HCT116 (cell line): Measurements from ENCODE around the gene CRADD. TPM values are rescaled to one million over a fixed set of nuclear protein-coding genes. Genes with fewer than 3 reads are reported as not detected.
"Not testable (repeated sequence)": the region's sequence is repeated elsewhere in the genome, so short reads cannot be mapped to it uniquely, and the experiment has no call there.

Experiments
- ATAC-seq: fragments of 200-7000 bp; cut with Tn5 transposase; 2 replicates; pipeline ENCODE4 v1.9.1; 2020; ENCODE audit warnings: mild to moderate bottlenecking, moderate library complexity
- BruUV-seq: library from RNA; stranded (reverse); fragments of 400-500 nt; replicated peaks from 2 replicates; lab custom pipeline; 2021; lab: Mats Ljungman, UMichigan
- CTCF ChIA-PET: fragments of 300-600 bp; sonication (Branson Sonifier 250); formaldehyde crosslinking; loops from one replicate; lab custom pipeline; 2021; ENCODE audit warnings: antibody characterized with exemption; lab: Charles Lee
- POLR2A ChIA-PET: fragments of 300-600, 350-600 bp; sonication (Branson Sonifier 250); formaldehyde crosslinking; loops from one replicate; lab custom pipeline; 2021; ENCODE audit warnings: antibody characterized with exemption; lab: Charles Lee
- RAD21 ChIA-PET, 2 experiments: fragments of 300-600 bp; sonication (Branson Sonifier 250); formaldehyde crosslinking; loops; one replicate each; lab custom pipeline; 2023; ENCODE audit warnings: low total read pairs in 2 of 2; ENCODE audit not compliant: uncharacterized antibody in 2 of 2, unreplicated experiment in 2 of 2, low non-redundant PET in 1 of 2; lab: Charles Lee
- DNase-seq: peaks from one replicate; pipeline ENCODE4 v3.0.0-alpha.2; 2010; ENCODE audit warnings: low read depth, low spot score
- H2AFZ ChIP-seq: fragments of 200-600 bp; shearing (Covaris generic), sonication (generic); 2 replicates; pipeline ENCODE4 v1.6.1; 2017; ENCODE audit warnings: low read depth, mixed run types, mixed read lengths, antibody characterized with exemption, low read length; ENCODE audit not compliant: poor library complexity, severe bottlenecking
- H3K27ac ChIP-seq: 2 replicates; pipeline ENCODE4 v1.5.1; 2012; ENCODE audit warnings: low read depth, low read length
- H3K27me3 ChIP-seq: fragments of 200-600 bp; sonication (generic); 2 replicates; pipeline ENCODE4 v1.6.1; 2016; ENCODE audit warnings: mixed run types, low read length, mixed read lengths; ENCODE audit not compliant: insufficient read depth
- H3K36me3 ChIP-seq, 2 experiments: fragments of 200-500 bp in 1 of 2; fragments of 200-600 bp in 1 of 2; sonication (Bioruptor generic) in 1 of 2; sonication (generic) in 1 of 2; 2 replicates each; pipeline versions ENCODE4 v1.5.1 to v1.6.1; 2014 to 2016; ENCODE audit warnings: low read length in 2 of 2, inconsistent platforms in 1 of 2, mixed read lengths in 1 of 2, mixed run types in 1 of 2; ENCODE audit not compliant: insufficient read depth in 2 of 2, control insufficient read depth in 1 of 2
- H3K4me1 ChIP-seq, 2 experiments: fragments of 200-600 bp in 1 of 2; sonication (generic) in 1 of 2; 2 replicates each; pipeline versions ENCODE4 v1.5.1 to v1.6.1; 2012 to 2017; ENCODE audit warnings: low read length in 2 of 2, inconsistent platforms in 1 of 2, mild to moderate bottlenecking in 1 of 2, mixed read lengths in 1 of 2, mixed run types in 1 of 2, moderate library complexity in 1 of 2; ENCODE audit not compliant: insufficient read depth in 2 of 2, control insufficient read depth in 1 of 2
- H3K4me2 ChIP-seq: fragments of 200-600 bp; sonication (generic); 2 replicates; pipeline ENCODE4 v1.6.1; 2017; ENCODE audit warnings: mixed run types, low read length, mixed read lengths
- H3K4me3 ChIP-seq, 2 experiments: fragments of 200-600 bp in 1 of 2; sonication (generic) in 1 of 2; replicated peaks in 1 of 2; 2 replicates each; pipeline ENCODE4 v1.5.1; 2011 to 2016; ENCODE audit warnings: low read length in 2 of 2, control low read depth in 1 of 2, low read depth in 1 of 2, mild to moderate bottlenecking in 1 of 2, mixed read lengths in 1 of 2, mixed run types in 1 of 2
- H3K79me2 ChIP-seq: fragments of 200-600 bp; sonication (generic); 2 replicates; pipeline ENCODE4 v1.6.1; 2017; ENCODE audit warnings: mild to moderate bottlenecking, mixed run types, low read length, moderate library complexity, mixed read lengths; ENCODE audit not compliant: insufficient read depth
- H3K9ac ChIP-seq: fragments of 200-600 bp; sonication (generic); 2 replicates; pipeline ENCODE4 v1.6.1; 2016; ENCODE audit warnings: low read length, mixed read lengths
- H3K9me2 ChIP-seq: fragments of 200-600 bp; sonication (generic), shearing (Covaris generic); 2 replicates; pipeline ENCODE4 v1.6.1; 2017; ENCODE audit warnings: mixed run types, mild to moderate bottlenecking, moderate library complexity; ENCODE audit not compliant: insufficient read depth
- H3K9me3 ChIP-seq, 2 experiments: fragments of 200-500 bp in 1 of 2; fragments of 200-600 bp in 1 of 2; sonication (Bioruptor generic) in 1 of 2; sonication (generic) in 1 of 2; 2 replicates each; pipeline ENCODE4 v1.6.1; 2014 to 2017; ENCODE audit warnings: low read length in 2 of 2, mixed read lengths in 2 of 2, inconsistent platforms in 1 of 2, low read depth in 1 of 2, mild to moderate bottlenecking in 1 of 2, mixed run types in 1 of 2, moderate library complexity in 1 of 2; ENCODE audit not compliant: control insufficient read depth in 1 of 2, insufficient read depth in 1 of 2
- H4K20me1 ChIP-seq: fragments of 200-600 bp; sonication (generic), shearing (Covaris generic); 2 replicates; pipeline ENCODE4 v1.6.1; 2017; ENCODE audit warnings: mixed run types, mild to moderate bottlenecking, moderate library complexity; ENCODE audit not compliant: insufficient read depth
- CBX3 ChIP-seq: IDR thresholded peaks from 2 replicates; pipeline ENCODE4 v1.6.1; 2012; ENCODE audit warnings: low read depth
- CEBPB ChIP-seq: IDR thresholded peaks from 2 replicates; pipeline ENCODE4 v1.6.1; 2012; ENCODE audit warnings: low read depth
- CTCF ChIP-seq, 3 experiments: fragments of 200-600 bp in 1 of 3; sonication (generic) in 1 of 3; IDR thresholded peaks in 2 of 3; conservative IDR thresholded peaks in 1 of 3; 2 replicates each; pipeline ENCODE4 v1.5.1; 2012 to 2017; ENCODE audit warnings: low read depth in 2 of 3, low read length in 2 of 3, antibody characterized with exemption in 1 of 3, borderline replicate concordance in 1 of 3, control low read depth in 1 of 3, mild to moderate bottlenecking in 1 of 3, mixed read lengths in 1 of 3, mixed run types in 1 of 3, moderate library complexity in 1 of 3; ENCODE audit not compliant: insufficient read depth in 1 of 3
- ELF1 ChIP-seq: IDR thresholded peaks from 2 replicates; pipeline ENCODE4 v1.6.1; 2012; ENCODE audit warnings: low read depth, borderline replicate concordance
- JUND ChIP-seq: IDR thresholded peaks from 2 replicates; pipeline ENCODE4 v1.6.1; 2012
- RAD21 ChIP-seq: IDR thresholded peaks from 2 replicates; pipeline ENCODE4 v1.6.1; 2012; ENCODE audit warnings: low read depth, mild to moderate bottlenecking
- SIN3A ChIP-seq: IDR thresholded peaks from 2 replicates; pipeline ENCODE4 v1.6.1; 2012; ENCODE audit warnings: low read depth
- SRF ChIP-seq: IDR thresholded peaks from 2 replicates; pipeline ENCODE4 v1.6.1; 2012; ENCODE audit warnings: low read depth
- ZBTB33 ChIP-seq: IDR thresholded peaks from 2 replicates; pipeline ENCODE4 v1.6.1; 2011; ENCODE audit warnings: mild to moderate bottlenecking, low read length, moderate library complexity; ENCODE audit not compliant: insufficient replicate concordance; ENCODE audit errors: extremely low read depth
- ZFX ChIP-seq: fragments of 450-650 bp; IDR thresholded peaks from 2 replicates; pipeline ENCODE4 v1.6.1; 2017
- intact Hi-C: fragments of 100-400 bp; cut with micrococcal nuclease; formaldehyde crosslinking; loops from 2 replicates; pipeline ENCODE4 v1.10.0; 2022
- total RNA-seq: library from RNA; stranded (reverse); gene quantifications from one replicate; pipeline ENCODE4 v1.2.1, GENCODE V29; 2021; ENCODE audit not compliant: unreplicated experiment

Gene CRADD
- total RNA-seq, 1 experiment from 2014 or later: 12.2 TPM

- H3K4me2 ChIP-seq, H3K79me2 ChIP-seq, CTCF ChIA-PET, BruUV-seq, RAD21 ChIA-PET, H3K9ac ChIP-seq, H3K4me3 ChIP-seq, H3K9me2 ChIP-seq, H3K36me3 ChIP-seq, DNase-seq, H3K9me3 ChIP-seq, H3K27me3 ChIP-seq, H2AFZ ChIP-seq, H4K20me1 ChIP-seq, H3K27ac ChIP-seq, ATAC-seq: not testable (repeated sequence)
- intact Hi-C loops: loop anchor here (10.0 kb wide), 1 partner anchor 216 kb away; no protein-coding TSS in a partner anchor
- POLR2A ChIA-PET: interaction anchor here (1.0 kb wide), 1 partner anchor 15 kb away, joined by 3 read pairs; no protein-coding TSS in a partner anchor
- H3K4me1 ChIP-seq: peaks cover 27 to 74% of the 10 kb centered on the region in 2 experiments
Observed at GRCh38 chr12:93780886-93781285, 103.7 kb downstream of the CRADD start.

DNA sequence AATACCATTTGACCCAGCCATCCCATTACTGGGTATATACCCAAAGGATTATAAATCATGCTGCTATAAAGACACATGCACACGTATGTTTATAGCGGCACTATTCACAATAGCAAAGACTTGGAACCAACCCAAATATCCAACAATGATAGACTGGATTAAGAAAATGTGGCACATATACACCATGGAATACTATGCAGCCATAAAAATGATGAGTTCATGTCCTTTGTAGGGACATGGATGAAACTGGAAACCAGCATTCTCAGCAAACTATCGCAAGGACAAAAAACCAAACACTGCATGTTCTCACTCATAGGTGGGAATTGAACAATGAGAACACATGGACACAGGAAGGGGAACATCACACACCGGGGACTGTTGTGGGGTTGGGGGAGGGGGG, 104.8 kb downstream of the CRADD start:
- H3K36me3 ChIP-seq, BruUV-seq, ATAC-seq, H2AFZ ChIP-seq, H3K4me3 ChIP-seq, H3K9me3 ChIP-seq, H3K9ac ChIP-seq, H3K27ac ChIP-seq, H3K27me3 ChIP-seq, H3K9me2 ChIP-seq, H3K79me2 ChIP-seq, H3K4me2 ChIP-seq, H4K20me1 ChIP-seq, CTCF ChIA-PET, RAD21 ChIA-PET, DNase-seq, POLR2A ChIA-PET: not testable (repeated sequence)
- peaks cover 38 to 78% of the 10 kb centered on the region in 2 experiments for H3K4me1 ChIP-seq
- intact Hi-C loops: loop anchor here (10.0 kb wide), 1 partner anchor 217 kb away; no protein-coding TSS in a partner anchor

DNA sequence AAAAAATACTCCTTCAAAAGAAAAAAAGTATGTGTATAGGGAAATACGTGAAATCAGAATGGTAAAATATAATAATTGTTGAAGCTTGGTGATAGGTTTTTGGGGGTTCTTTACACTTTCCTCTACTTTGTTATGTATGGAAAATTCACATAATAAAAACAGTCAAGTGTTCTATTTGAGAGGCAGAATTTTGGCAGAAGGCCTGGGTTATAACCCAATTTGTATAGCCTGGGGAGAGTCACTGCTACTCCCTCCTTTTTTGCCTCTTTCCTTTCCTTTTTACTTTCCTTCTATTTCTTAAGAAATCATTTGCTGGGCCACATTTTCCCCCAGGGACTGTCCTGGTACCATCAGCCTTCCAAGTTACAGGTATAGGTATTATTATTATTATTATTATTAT, 105.7 kb downstream of the CRADD start:
- ChIA-PET RAD21 (no interaction called here), CTCF (no interaction called here), POLR2A (no interaction called here)
- Histone ChIP-seq H3K9me3 (no peaks in the 10 kb centered on the region), H4K20me1 (no peaks in the 10 kb centered on the region; the same call in 1 of the 2 replicates), H3K9me2 (no peaks in the 10 kb centered on the region), H3K4me3 (no peak overlapping the region), H3K9ac (no peak overlapping the region), H3K36me3 (peaks cover 0 to 4% of the 10 kb centered on the region in 2 experiments; a peak in 1 of 4 replicates), H3K79me2 (no peaks in the 10 kb centered on the region), H3K27me3 (no peaks in the 10 kb centered on the region), H2AFZ (no peak overlapping the region), H3K4me2 (no peak overlapping the region), H3K4me1 (peaks cover 42 to 79% of the 10 kb centered on the region in 2 experiments), H3K27ac (no peak overlapping the region)
- intact Hi-C loops: loop anchor here (10.0 kb wide), 1 partner anchor 218 kb away; no protein-coding TSS in a partner anchor
- no TSS peak for BruUV-seq
- no peak for DNase-seq
- no peak for ATAC-seq
- no peak for TF ChIP-seq SRF
- TF ChIP-seq CEBPB: no peak
- no peak for TF ChIP-seq ELF1
- TF ChIP-seq RAD21: no peak
- TF ChIP-seq CTCF (IDR thresholded peaks at IDR 0.05 in 2 of 3, conservative IDR thresholded peaks at IDR 0.05 in 1 of 3; ENCODE audit: borderline replicate concordance in 1 of 3, insufficient read depth in 1 of 3, low read depth in 2 of 3, low read length in 2 of 3): no peak
- no peak for TF ChIP-seq ZFX
- TF ChIP-seq JUND: no peak
- no peak for TF ChIP-seq ZBTB33
- no peak for TF ChIP-seq CBX3
- no peak for TF ChIP-seq SIN3A
